NK-92 (cell line): ENCODE measurements around the gene MAML2.

Experiments
- DNase-seq: peaks from one replicate; lab custom pipeline; 2025; ENCODE audit not compliant: unreplicated experiment; lab: John Stamatoyannopoulos, UW

MAML2 gene

GRCh38 chr11:96215826-96216225 is 127.2 kb downstream of the MAML2 start:
- DNase-seq, result no peak

- no peak for DNase-seq
Observed at GRCh38 chr11:96215110-96215782, 127.7 kb downstream of the MAML2 start.

- DNase-seq, result no peak
Observed at GRCh38 chr11:96214777-96215109, 128.3 kb downstream of the MAML2 start.

GRCh38 chr11:96213500-96213899 is 129.5 kb downstream of the MAML2 start:
- no peak for DNase-seq

GRCh38 chr11:96211436-96211835 is 131.6 kb downstream of the MAML2 start:
- no peak for DNase-seq

- no peak for DNase-seq
Observed at GRCh38 chr11:96207459-96208449, 135.2 kb downstream of the MAML2 start.

- DNase-seq, result no peak
Observed at GRCh38 chr11:96206955-96207354, 136.0 kb downstream of the MAML2 start.

GRCh38 chr11:96205460-96205809 is 137.6 kb downstream of the MAML2 start:
- no peak for DNase-seq

- DNase-seq, result no peak
Observed at GRCh38 chr11:96204721-96205459, 138.1 kb downstream of the MAML2 start.

GRCh38 chr11:96204366-96204659 is 138.7 kb downstream of the MAML2 start:
- DNase-seq, result no peak

GRCh38 chr11:96203567-96204365 is 139.2 kb downstream of the MAML2 start:
- DNase-seq, result no peak

GRCh38 chr11:96200243-96200642 is 142.8 kb downstream of the MAML2 start:
- DNase-seq, result no peak

GRCh38 chr11:96199563-96200025 is 143.4 kb downstream of the MAML2 start:
- no peak for DNase-seq

- no peak for DNase-seq
Observed at GRCh38 chr11:96197801-96198701, 144.9 kb downstream of the MAML2 start.

- DNase-seq, result no peak
Observed at GRCh38 chr11:96197103-96197502, 145.9 kb downstream of the MAML2 start.

GRCh38 chr11:96196181-96196662 is 146.8 kb downstream of the MAML2 start:
- no peak for DNase-seq

- DNase-seq, result no peak
Observed at GRCh38 chr11:96195671-96196070, 147.3 kb downstream of the MAML2 start.

GRCh38 chr11:96194581-96195374 is 148.2 kb downstream of the MAML2 start:
- no peak for DNase-seq
